Thoracic aorta (tissue), 2 donors: ENCODE data around the gene RRP15. TPM values are rescaled to one million over a fixed set of nuclear protein-coding genes. Genes with fewer than 3 reads are reported as not detected.

Experiments
- ATAC-seq: fragments of 150-250 bp; one replicate; pipeline ENCODE4 v1.8.0; 2017; ENCODE audit warnings: low read depth; ENCODE audit not compliant: insufficient number of reproducible peaks, low FRiP score
- DNase-seq: peaks from one replicate; pipeline ENCODE4 v3.0.0-alpha.2; 2020; ENCODE audit warnings: low spot score
- H3K27ac ChIP-seq, 2 donors: fragments of 200-600 bp; sonication (generic); 1 replicate in 1 of 2; 2 replicates in 1 of 2; pipeline ENCODE4 v1.5.1; 2016; ENCODE audit warnings: mild to moderate bottlenecking in 2 of 2, moderate library complexity in 2 of 2
- H3K27me3 ChIP-seq: fragments of 200-600 bp; sonication (generic); replicated peaks from 2 replicates; pipeline ENCODE4 v1.6.0; 2016; ENCODE audit warnings: mild to moderate bottlenecking; ENCODE audit not compliant: insufficient read depth
- H3K36me3 ChIP-seq: fragments of 200-600 bp; sonication (generic); one replicate; pipeline ENCODE4 v1.5.1; 2016
- H3K4me1 ChIP-seq, 2 donors: fragments of 200-600 bp; sonication (generic); 1 replicate in 1 of 2; 2 replicates in 1 of 2; pipeline versions ENCODE4 v1.5.1 to v1.6.0; 2016; ENCODE audit warnings: low read depth in 2 of 2, mild to moderate bottlenecking in 1 of 2; ENCODE audit not compliant: control insufficient read depth in 1 of 2
- H3K4me3 ChIP-seq: fragments of 200-600 bp; sonication (generic); 2 replicates; pipeline ENCODE4 v1.5.1; 2016; ENCODE audit warnings: mild to moderate bottlenecking
- H3K9me3 ChIP-seq: fragments of 200-600 bp; sonication (generic); 2 replicates; pipeline ENCODE4 v1.5.1; 2016
- CTCF ChIP-seq: fragments of 200-600 bp; sonication (generic); IDR thresholded peaks from one replicate; pipeline ENCODE4 v1.5.1; 2019; ENCODE audit warnings: antibody characterized with exemption
- total RNA-seq, 2 donors: library from RNA; depleted of rRNA; stranded (reverse); fragments of >200 nt; gene quantifications; one replicate each; pipeline versions ENCODE4 v1.1.0 to v1.2.3, GENCODE V29; 2016

RRP15 gene
- total RNA-seq, 2 donors from 2014 or later: 2.2 to 14.3 TPM

- Histone ChIP-seq H3K27me3 (no peaks in the 10 kb centered on the region), H3K4me1 (peaks cover 13% of the 10 kb centered on the region in 2 donors), H3K36me3 (no peaks in the 10 kb centered on the region), H3K9me3 (no peaks in the 10 kb centered on the region), H3K4me3 (peak within 1 kb of the TSS; percentile 83), H3K27ac (peak within 1 kb of the TSS; percentile 78 to 86)
- no peak for TF ChIP-seq CTCF
- ATAC-seq (peak; percentile 71), DNase-seq (no peak)
Measured at GRCh38 chr1:218344814-218345672, 60.0 kb downstream of the RRP15 start, which contains the start of gene TGFB2. TSS of gene TGFB2 (plus strand) at chr1:218345336. CDS start at chr1:218346702, 1,366 bp downstream.

- no peaks in the 10 kb centered on the region for H3K36me3 ChIP-seq
- H3K4me1 ChIP-seq: peaks cover 21% of the 10 kb centered on the region in 2 donors
- H3K27me3 ChIP-seq: no peaks in the 10 kb centered on the region
- no peaks in the 10 kb centered on the region for H3K9me3 ChIP-seq
- TF ChIP-seq CTCF: no peak
- H3K4me3 ChIP-seq: peak overlapping the region; percentile 83
- DNase-seq (no peak), ATAC-seq (peak; percentile 52)
- H3K27ac ChIP-seq: peak overlapping the region; percentile 78 to 86
Measured at GRCh38 chr1:218345673-218346390, 60.7 kb downstream of the RRP15 start.

- no peaks in the 10 kb centered on the region for H3K27me3 ChIP-seq
- H3K9me3 ChIP-seq: no peaks in the 10 kb centered on the region
- peak overlapping the region; percentile 83 for H3K4me3 ChIP-seq
- no peaks in the 10 kb centered on the region for H3K36me3 ChIP-seq
- ATAC-seq (no peak), DNase-seq (no peak)
- peak overlapping the region; percentile 78 to 86 for H3K27ac ChIP-seq
- TF ChIP-seq CTCF: no peak
- peaks cover 23 to 27% of the 10 kb centered on the region in 2 donors for H3K4me1 ChIP-seq
Measured at GRCh38 chr1:218346391-218347204, 61.5 kb downstream of the RRP15 start.

GRCh38 chr1:218347336-218347722 lies 62.2 kb downstream of the RRP15 start:
- Histone ChIP-seq H3K4me1 (peaks cover 28 to 34% of the 10 kb centered on the region in 2 donors), H3K27ac (peak overlapping the region; percentile 78 to 86), H3K9me3 (no peaks in the 10 kb centered on the region), H3K27me3 (no peaks in the 10 kb centered on the region), H3K4me3 (peak overlapping the region; percentile 83), H3K36me3 (no peaks in the 10 kb centered on the region)
- peak; percentile 9 for TF ChIP-seq CTCF
- ATAC-seq (no peak), DNase-seq (no peak)
